SK-N-SH treated with all-trans-retinoic acid at 6 μM for 48 hours (cell line): Measurements from ENCODE around the gene C2CD4B.
A peak's percentile ranks its signal among the peaks of the same experiment; 100 is the strongest.

ENCODE experiments used
- ATAC-seq: fragments of 200-7000 bp; cut with Tn5 transposase; 3 replicates; pipeline ENCODE4 v1.9.1; 2020; ENCODE audit warnings: mild to moderate bottlenecking, moderate library complexity
- ARNTL ChIP-seq: fragments of 450-650 bp; formaldehyde crosslinking; IDR thresholded peaks from 2 replicates; pipeline ENCODE4 v1.5.0; 2020; ENCODE audit warnings: low read depth, mild to moderate bottlenecking, moderate library complexity, borderline replicate concordance
- BACH2 ChIP-seq: fragments of 250-450 bp; sonication (Bioruptor Pico); IDR thresholded peaks from 2 replicates; pipeline ENCODE4 v1.9.0; 2021; ENCODE audit warnings: mild to moderate bottlenecking, borderline replicate concordance
- CREB5 ChIP-seq: fragments of 250-450 bp; sonication (Bioruptor Pico); IDR thresholded peaks from 2 replicates; pipeline ENCODE4 v1.5.1; 2020; ENCODE audit warnings: low read depth, mild to moderate bottlenecking, moderate library complexity
- CSDC2 ChIP-seq: fragments of 250-450 bp; sonication (Bioruptor Pico); IDR thresholded peaks from 2 replicates; pipeline ENCODE4 v1.5.0; 2020; ENCODE audit warnings: mild to moderate bottlenecking, moderate library complexity
- CSRNP3 ChIP-seq: fragments of 250-450 bp; sonication (Bioruptor Pico); IDR thresholded peaks from 2 replicates; pipeline ENCODE4 v1.5.1; 2021; ENCODE audit warnings: mild to moderate bottlenecking, moderate library complexity
- ESRRG ChIP-seq: fragments of 250-450 bp; sonication (Bioruptor Pico); IDR thresholded peaks from 2 replicates; pipeline ENCODE4 v1.6.1; 2021; ENCODE audit warnings: mild to moderate bottlenecking
- ISL1 ChIP-seq: fragments of 250-450 bp; sonication (Bioruptor Pico); IDR thresholded peaks from 2 replicates; pipeline ENCODE4 v2.1.2; 2022; ENCODE audit warnings: mild to moderate bottlenecking, moderate library complexity
- OSR1 ChIP-seq: fragments of 250-450 bp; sonication (Bioruptor Pico); IDR thresholded peaks from 2 replicates; pipeline ENCODE4 v1.8.0; 2022; ENCODE audit warnings: moderate library complexity, mild to moderate bottlenecking, inconsistent platforms
- POU6F1 ChIP-seq: fragments of 250-450 bp; sonication (Bioruptor Pico); IDR thresholded peaks from 2 replicates; pipeline ENCODE4 v1.8.0; 2021; ENCODE audit warnings: low read depth, mild to moderate bottlenecking, moderate library complexity, borderline replicate concordance
- PPARA ChIP-seq: fragments of 250-450 bp; sonication (Bioruptor Pico); IDR thresholded peaks from 2 replicates; pipeline ENCODE4 v1.5.0; 2020; ENCODE audit warnings: mild to moderate bottlenecking, borderline replicate concordance
- RARB ChIP-seq: fragments of 250-450 bp; sonication (Bioruptor Pico); IDR thresholded peaks from 2 replicates; pipeline ENCODE4 v1.8.0; 2021; ENCODE audit warnings: mild to moderate bottlenecking, moderate library complexity
- SNAI2 ChIP-seq: fragments of 250-450 bp; sonication (Bioruptor Pico); IDR thresholded peaks from 2 replicates; pipeline ENCODE4 v1.5.0; 2020; ENCODE audit warnings: mild to moderate bottlenecking, moderate library complexity
- TCF4 ChIP-seq: fragments of 250-450 bp; sonication (Bioruptor Pico); IDR thresholded peaks from 2 replicates; pipeline ENCODE4 v1.8.0; 2021; ENCODE audit warnings: mild to moderate bottlenecking, moderate library complexity, borderline replicate concordance
- TOX ChIP-seq: fragments of 250-450 bp; sonication (Bioruptor Pico); IDR thresholded peaks from 2 replicates; pipeline ENCODE4 v1.8.0; 2021; ENCODE audit warnings: mild to moderate bottlenecking, moderate library complexity, borderline replicate concordance
- ZC3H10 ChIP-seq: fragments of 250-450 bp; sonication (Bioruptor Pico); IDR thresholded peaks from 2 replicates; pipeline ENCODE4 v1.5.1; 2021; ENCODE audit warnings: mild to moderate bottlenecking, moderate library complexity
- ZFP3 ChIP-seq: fragments of 250-450 bp; sonication (Bioruptor Pico); IDR thresholded peaks from 2 replicates; pipeline ENCODE4 v1.5.0; 2020; ENCODE audit warnings: mild to moderate bottlenecking, moderate library complexity
- ZFP30 ChIP-seq: fragments of 450-650 bp; formaldehyde crosslinking; IDR thresholded peaks from 2 replicates; pipeline ENCODE4 v1.5.0; 2022; ENCODE audit warnings: mild to moderate bottlenecking, moderate library complexity
- ZNF565 ChIP-seq: fragments of 450-650 bp; formaldehyde crosslinking; conservative IDR thresholded peaks from 2 replicates; pipeline ENCODE4 v1.5.0; 2020; ENCODE audit warnings: low read depth, mild to moderate bottlenecking, moderate library complexity
- ZNF70 ChIP-seq: fragments of 450-650 bp; formaldehyde crosslinking; IDR thresholded peaks from 2 replicates; pipeline ENCODE4 v1.5.0; 2020; ENCODE audit warnings: mild to moderate bottlenecking, moderate library complexity
- ZNF8 ChIP-seq: fragments of 450-650 bp; formaldehyde crosslinking; IDR thresholded peaks from 2 replicates; pipeline ENCODE4 v1.5.0; 2020; ENCODE audit warnings: mild to moderate bottlenecking, moderate library complexity
- TF ChIP-seq, protein P1 (sequence below): fragments of 250-450 bp; sonication (Bioruptor Pico); IDR thresholded peaks from 2 replicates; pipeline ENCODE4 v1.5.0; 2020; ENCODE audit warnings: mild to moderate bottlenecking, moderate library complexity

C2CD4B gene

GRCh38 chr15:62165793-62166375, 799 bp upstream of the C2CD4B start:
- TF ChIP-seq ZNF70 (CRISPR knock-in tag) (no peak), ISL1 (CRISPR knock-in tag) (no peak), ZNF8 (CRISPR knock-in tag) (no peak), OSR1 (no peak), ZC3H10 (CRISPR knock-in tag) (no peak), ARNTL (CRISPR knock-in tag) (no peak), SNAI2 (CRISPR knock-in tag) (no peak), PPARA (CRISPR knock-in tag) (no peak), BACH2 (CRISPR knock-in tag) (no peak), CSRNP3 (CRISPR knock-in tag) (no peak), ESRRG (CRISPR knock-in tag) (no peak), RARB (CRISPR knock-in tag) (no peak), CREB5 (CRISPR knock-in tag) (no peak), ZFP3 (CRISPR knock-in tag) (no peak)

DNA sequence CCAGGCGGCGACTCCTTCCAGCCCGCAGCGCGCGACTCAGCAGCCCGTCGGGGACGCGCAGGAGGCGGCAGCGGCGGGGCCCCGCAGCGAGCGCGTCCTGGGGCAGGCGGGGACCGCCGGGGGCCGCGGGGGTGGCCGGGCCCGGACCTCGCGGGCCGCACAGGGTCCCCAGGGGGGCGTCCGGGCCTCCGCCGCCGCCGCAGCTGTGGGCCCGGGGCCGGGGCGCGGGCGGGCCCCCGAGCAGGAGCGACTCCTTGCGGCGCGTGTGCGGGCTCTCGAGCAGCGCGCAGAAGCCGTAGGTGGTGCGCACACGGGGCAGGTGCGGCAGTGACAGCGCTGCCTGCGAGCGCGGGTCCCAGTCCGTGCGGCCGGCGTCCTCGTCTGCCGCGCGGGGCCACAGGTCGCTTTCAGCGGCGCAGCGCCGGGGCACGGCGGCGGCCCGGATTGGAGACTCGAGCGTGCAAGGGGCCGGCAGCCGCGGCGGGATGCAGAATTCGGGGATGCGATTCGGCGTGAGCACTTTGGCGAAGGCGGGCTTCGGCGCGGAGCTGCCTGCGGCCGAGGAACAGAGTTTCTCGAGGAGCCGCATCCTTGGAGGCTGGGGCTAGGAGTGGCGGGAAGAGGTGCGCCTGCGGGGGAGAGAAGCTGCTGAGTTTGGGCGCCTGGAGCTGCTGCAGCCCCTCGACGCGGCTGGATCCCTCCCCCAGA, 535 bp downstream of the C2CD4B start:
- peak; percentile 64 for ATAC-seq
- TF ChIP-seq ESRRG (CRISPR knock-in tag) (no peak), CSDC2 (CRISPR knock-in tag) (no peak), POU6F1 (CRISPR knock-in tag) (no peak), ARNTL (CRISPR knock-in tag) (no peak), CREB5 (CRISPR knock-in tag) (no peak), RARB (CRISPR knock-in tag) (no peak), ZFP3 (CRISPR knock-in tag) (no peak), ZNF565 (CRISPR knock-in tag) (no peak), SNAI2 (CRISPR knock-in tag) (no peak), TCF4 (CRISPR knock-in tag) (no peak), OSR1 (no peak), ZNF8 (CRISPR knock-in tag) (no peak), PPARA (CRISPR knock-in tag) (no peak), ISL1 (CRISPR knock-in tag) (no peak), BACH2 (CRISPR knock-in tag) (no peak), TOX (CRISPR knock-in tag) (no peak), CSRNP3 (CRISPR knock-in tag) (no peak), ZFP30 (CRISPR knock-in tag) (no peak)
- TF ChIP-seq, protein P1, sequence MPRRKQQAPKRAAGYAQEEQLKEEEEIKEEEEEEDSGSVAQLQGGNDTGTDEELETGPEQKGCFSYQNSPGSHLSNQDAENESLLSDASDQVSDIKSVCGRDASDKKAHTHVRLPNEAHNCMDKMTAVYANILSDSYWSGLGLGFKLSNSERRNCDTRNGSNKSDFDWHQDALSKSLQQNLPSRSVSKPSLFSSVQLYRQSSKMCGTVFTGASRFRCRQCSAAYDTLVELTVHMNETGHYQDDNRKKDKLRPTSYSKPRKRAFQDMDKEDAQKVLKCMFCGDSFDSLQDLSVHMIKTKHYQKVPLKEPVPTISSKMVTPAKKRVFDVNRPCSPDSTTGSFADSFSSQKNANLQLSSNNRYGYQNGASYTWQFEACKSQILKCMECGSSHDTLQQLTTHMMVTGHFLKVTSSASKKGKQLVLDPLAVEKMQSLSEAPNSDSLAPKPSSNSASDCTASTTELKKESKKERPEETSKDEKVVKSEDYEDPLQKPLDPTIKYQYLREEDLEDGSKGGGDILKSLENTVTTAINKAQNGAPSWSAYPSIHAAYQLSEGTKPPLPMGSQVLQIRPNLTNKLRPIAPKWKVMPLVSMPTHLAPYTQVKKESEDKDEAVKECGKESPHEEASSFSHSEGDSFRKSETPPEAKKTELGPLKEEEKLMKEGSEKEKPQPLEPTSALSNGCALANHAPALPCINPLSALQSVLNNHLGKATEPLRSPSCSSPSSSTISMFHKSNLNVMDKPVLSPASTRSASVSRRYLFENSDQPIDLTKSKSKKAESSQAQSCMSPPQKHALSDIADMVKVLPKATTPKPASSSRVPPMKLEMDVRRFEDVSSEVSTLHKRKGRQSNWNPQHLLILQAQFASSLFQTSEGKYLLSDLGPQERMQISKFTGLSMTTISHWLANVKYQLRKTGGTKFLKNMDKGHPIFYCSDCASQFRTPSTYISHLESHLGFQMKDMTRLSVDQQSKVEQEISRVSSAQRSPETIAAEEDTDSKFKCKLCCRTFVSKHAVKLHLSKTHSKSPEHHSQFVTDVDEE (CRISPR knock-in tag) = no peak

More at GRCh38 chr15:62165793-62166375, 799 bp upstream of the C2CD4B start:
- no peak for ATAC-seq
